GM19467 (cell line): ENCODE measurements around the gene HELT.
"Not testable (repeated sequence)": the region's sequence is repeated elsewhere in the genome, so short reads cannot be mapped to it uniquely, and the experiment has no call there.

Experiments used
- ATAC-seq: cut with Tn5 transposase; IDR thresholded peaks from one replicate; pipeline ENCODE4 v1.9.1; 2021; ENCODE audit warnings: mild to moderate bottlenecking, moderate library complexity; ENCODE audit not compliant: unreplicated experiment

HELT gene

GRCh38 chr4:185035284-185035683 is 17.0 kb downstream of the HELT start:
- no peak for ATAC-seq

DNA sequence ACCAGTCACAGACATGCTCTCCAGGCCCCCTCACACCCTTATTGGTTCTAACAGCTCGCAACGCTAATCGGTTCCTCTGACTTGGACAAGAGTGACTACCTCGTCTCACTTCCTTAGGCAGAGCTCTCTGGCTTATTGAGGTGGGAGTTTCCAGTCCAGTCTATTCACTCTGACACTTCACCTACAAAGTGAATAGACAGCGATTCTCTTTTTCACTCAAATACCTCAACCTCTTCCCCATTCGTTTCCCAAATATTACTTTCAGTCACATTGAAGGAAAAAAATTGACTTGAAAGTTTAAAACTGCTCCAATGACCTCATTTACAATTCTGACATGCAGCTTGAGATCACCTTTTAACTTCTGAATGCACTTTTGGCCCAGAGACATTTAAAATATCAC is 17.7 kb downstream of the HELT start:
- ATAC-seq: no peak

- ATAC-seq: no peak
Observed at GRCh38 chr4:185036842-185037241, 18.6 kb downstream of the HELT start.

GRCh38 chr4:185039508-185040273 is 21.4 kb downstream of the HELT start:
- ATAC-seq: peak; percentile 72

- no peak for ATAC-seq
Observed at GRCh38 chr4:185040523-185040922, 22.2 kb downstream of the HELT start.

DNA sequence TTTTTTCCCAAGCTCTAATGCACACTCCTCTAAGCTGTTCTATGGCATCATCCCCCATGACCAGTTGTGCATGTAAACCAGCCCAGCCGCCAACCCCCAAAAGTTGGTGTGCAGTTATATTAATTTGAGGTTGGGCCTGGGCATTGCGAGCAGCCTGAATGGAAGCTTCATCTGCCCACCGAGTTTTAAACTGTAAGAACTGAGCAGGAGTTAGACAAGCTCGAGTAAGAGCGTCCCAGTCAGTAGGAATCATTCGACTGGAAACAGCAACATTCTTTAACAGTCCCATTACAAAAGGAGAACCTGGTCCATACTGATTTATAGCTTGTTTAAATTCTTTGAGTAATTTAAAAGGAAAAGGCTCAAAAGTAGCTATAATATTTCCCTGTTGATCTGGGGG is 32.0 kb downstream of the HELT start:
- ATAC-seq: not testable (repeated sequence)

GRCh38 chr4:185051283-185051682 is 33.0 kb downstream of the HELT start:
- not testable (repeated sequence) for ATAC-seq

GRCh38 chr4:185053746-185054145 is 35.5 kb downstream of the HELT start:
- ATAC-seq: no peak

GRCh38 chr4:185054272-185054671 is 36.0 kb downstream of the HELT start:
- ATAC-seq: no peak

DNA sequence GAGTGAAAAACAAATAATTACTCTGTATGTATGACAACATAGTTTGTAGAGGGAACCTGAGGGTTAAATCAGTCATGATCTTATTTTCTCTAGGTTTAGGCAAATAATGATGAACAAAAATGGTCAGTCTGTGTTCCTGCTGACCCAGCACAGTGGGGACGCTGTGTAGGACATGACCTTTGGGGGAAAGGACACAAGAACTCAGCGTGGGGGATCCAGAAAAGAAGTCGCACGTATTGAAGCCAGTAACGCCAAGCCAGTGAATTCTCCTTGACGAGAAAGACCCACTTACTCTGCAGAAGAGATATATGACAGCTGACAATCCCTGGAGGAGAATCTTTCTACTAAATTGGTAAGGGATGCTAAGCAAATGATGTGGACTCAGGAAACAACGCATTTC is 36.6 kb downstream of the HELT start:
- ATAC-seq: no peak

DNA sequence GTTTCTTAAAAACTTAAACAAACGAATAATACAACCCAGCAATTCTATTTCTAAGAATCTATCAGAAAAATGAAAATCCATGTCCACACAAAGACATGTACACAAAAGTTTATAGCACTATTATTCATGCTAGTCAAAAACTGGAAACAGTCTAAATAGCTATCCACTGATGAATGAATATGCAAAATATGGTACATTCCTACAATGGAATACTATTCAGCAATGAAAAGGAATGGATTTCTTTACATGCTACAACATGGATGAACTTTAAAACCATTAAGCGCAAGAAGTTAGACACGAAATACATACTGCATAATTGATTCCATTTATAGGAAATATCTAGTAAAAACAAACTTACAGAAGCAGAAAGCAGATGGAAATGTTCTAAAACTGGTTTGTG is 43.3 kb downstream of the HELT start:
- ATAC-seq: no peak

DNA sequence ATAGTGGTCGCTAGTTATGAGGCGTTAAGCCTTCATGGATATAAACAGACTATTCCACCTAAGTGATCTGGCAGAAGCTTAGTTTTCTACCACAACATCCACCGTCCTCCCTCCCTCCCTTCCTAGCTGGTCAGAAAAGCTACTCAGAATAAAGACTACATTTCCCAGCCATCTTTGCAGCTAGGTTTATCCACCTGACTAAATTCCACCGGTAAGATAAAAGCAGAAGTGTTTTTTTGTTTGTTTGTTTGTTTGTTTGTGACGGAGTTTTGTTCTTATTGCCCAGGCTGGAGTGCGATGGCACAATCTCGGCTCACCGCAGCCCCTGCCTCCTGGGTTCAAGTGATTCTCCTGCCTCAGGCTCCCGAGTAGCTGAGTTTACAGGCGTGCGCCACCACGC is 44.3 kb downstream of the HELT start:
- no peak for ATAC-seq

DNA sequence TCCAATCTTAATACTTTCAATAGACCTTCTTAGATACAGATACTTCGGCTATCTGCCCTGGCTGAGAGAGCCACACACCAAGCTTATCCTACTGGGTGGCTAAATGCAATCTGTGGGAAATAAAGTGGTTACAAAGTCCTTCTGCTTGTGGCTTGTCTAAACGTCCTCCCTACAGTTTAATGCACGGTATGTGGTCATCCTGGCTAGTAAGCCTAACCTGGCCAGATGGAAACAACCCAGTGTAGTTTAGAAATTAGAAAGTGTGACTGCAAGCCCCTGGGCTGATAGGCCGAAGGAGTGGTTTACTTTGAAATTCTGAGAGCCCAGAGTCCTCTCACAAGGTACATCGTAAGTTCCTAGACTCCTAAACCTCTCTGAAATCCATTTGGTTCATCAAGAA is 47.9 kb downstream of the HELT start:
- no peak for ATAC-seq

DNA sequence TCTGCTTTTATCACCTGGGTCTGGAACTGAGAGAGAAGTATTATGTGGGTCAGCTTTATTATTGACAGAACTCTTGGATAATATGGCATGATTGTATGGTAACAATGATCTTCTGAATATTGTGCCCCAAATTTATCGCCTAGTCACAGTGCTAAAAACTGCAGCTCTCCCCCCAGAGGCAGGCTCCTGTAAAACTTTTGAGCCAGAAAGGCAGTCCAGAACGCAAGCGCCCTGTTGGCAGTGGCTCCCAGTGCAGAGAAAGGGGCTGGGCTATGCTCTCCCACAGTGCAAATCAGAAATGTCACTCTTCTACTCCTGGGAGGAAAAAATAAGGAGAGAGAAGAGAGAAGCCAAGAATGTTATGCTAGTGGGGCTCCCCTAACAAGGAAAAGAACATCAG is 50.5 kb downstream of the HELT start:
- ATAC-seq: no peak
